ENCODE results near the gene ENTPD2. TPM values are rescaled to one million over a fixed set of nuclear protein-coding genes. Genes with fewer than 3 reads are reported as not detected.

The ENTPD2 gene
- total and polyA plus RNA-seq, 2 experiments from 2014 or later, result 1.8 to 1.9 TPM

- no peaks in the 10 kb centered on the region; the same call in 2 of the 3 replicates for H3K36me3 Mint-ChIP-seq (ENCODE audit: low read depth)
- H3K9me2 ChIP-seq (ENCODE audit: insufficient read depth), result no peaks in the 10 kb centered on the region
- H3K27ac ChIP-seq (ENCODE audit: low read depth), result no peak overlapping the region
- peaks cover 1% of the 10 kb centered on the region for H3K27me3 Mint-ChIP-seq (ENCODE audit: insufficient read depth, low read depth, poor library complexity)
- peaks cover 10% of the 10 kb centered on the region for H3K4me1 Mint-ChIP-seq
- H4K20me1 ChIP-seq (replicated peaks; ENCODE audit: insufficient read depth), result peaks cover 11% of the 10 kb centered on the region; the same call in 1 of the 2 replicates
- H3K4me1 ChIP-seq (ENCODE audit: insufficient read depth), result peaks cover 12% of the 10 kb centered on the region; the same call in 1 of the 2 replicates
- no peak overlapping the region for H3K27ac Mint-ChIP-seq
- H3K4me3 Mint-ChIP-seq, result no peak overlapping the region
- no peak overlapping the region for H2AFZ ChIP-seq
- H3K4me2 ChIP-seq, result no peak overlapping the region
- no peaks in the 10 kb centered on the region for H3K9me3 Mint-ChIP-seq
- no peaks in the 10 kb centered on the region; the same call in 1 of the 2 replicates for H3K36me3 ChIP-seq (ENCODE audit: insufficient read depth)
- DNase-seq (ENCODE audit: low spot score) (no peak), ATAC-seq (no peak)
- H3F3A ChIP-seq (replicated peaks; ENCODE audit: low read depth), result peaks cover 7% of the 10 kb centered on the region; the same call in 1 of the 2 replicates
- TF ChIP-seq CTCF (conservative IDR thresholded peaks at IDR 0.05; ENCODE audit: low read depth in 2 of 2) (no peak), EZH2 (IDR thresholded peaks at IDR 0.05; ENCODE audit: low read depth, unreplicated experiment) (no peak), ETS1 (IDR thresholded peaks at IDR 0.05) (no peak), ZNF462 (CRISPR knock-in tag; IDR thresholded peaks at IDR 0.05) (no peak), ZNF331 (CRISPR knock-in tag; IDR thresholded peaks at IDR 0.05; ENCODE audit: low read depth) (no peak), EZH2phosphoT487 (IDR thresholded peaks at IDR 0.05; ENCODE audit: unreplicated experiment) (no peak), ZNF114 (CRISPR knock-in tag; IDR thresholded peaks at IDR 0.05) (no peak), JUNB (IDR thresholded peaks at IDR 0.05; ENCODE audit: unreplicated experiment) (no peak)
- peaks cover 10% of the 10 kb centered on the region; the same call in 1 of the 2 replicates for H3K79me2 ChIP-seq (replicated peaks; ENCODE audit: insufficient read depth)
- no peak overlapping the region for H3K4me3 ChIP-seq
- H3K27me3 ChIP-seq (ENCODE audit: insufficient read depth), result peaks cover 9% of the 10 kb centered on the region; the same call in 1 of the 2 replicates
Measured at GRCh38 chr9:137065336-137065967, 11.6 kb upstream of the ENTPD2 start.
